ENCODE data around the gene NCAM2. TPM values are rescaled to one million over a fixed set of nuclear protein-coding genes. Genes with fewer than 3 reads are reported as not detected.
A peak's percentile ranks its signal among the peaks of the same experiment; 100 is the strongest.

The NCAM2 gene
- total RNA-seq (1 to 10 TPM; 1.1 to 4.3 (median 3.2) TPM), polyA plus RNA-seq (under 1 TPM; 0.19 to 0.60 TPM)
- long read RNA-seq, donor 1, full-length matches to known transcripts, result 2 of 2 reads
- long read RNA-seq, donor 1, partial matches to known transcripts, result 0 of 2 reads
- long read RNA-seq, donor 1, other reads (novel, unspliced or antisense), result 0 of 2 reads
- long read RNA-seq, donor 2, full-length matches to known transcripts, result 1 of 1 reads
- long read RNA-seq, donor 2, partial matches to known transcripts, result 0 of 1 reads
- long read RNA-seq, donor 2, other reads (novel, unspliced or antisense), result 0 of 1 reads
- long read RNA-seq, donor 3, full-length matches to known transcripts, result 1 of 2 reads
- long read RNA-seq, donor 3, partial matches to known transcripts, result 0 of 2 reads
- long read RNA-seq, donor 3, other reads (novel, unspliced or antisense), result 1 of 2 reads

DNA sequence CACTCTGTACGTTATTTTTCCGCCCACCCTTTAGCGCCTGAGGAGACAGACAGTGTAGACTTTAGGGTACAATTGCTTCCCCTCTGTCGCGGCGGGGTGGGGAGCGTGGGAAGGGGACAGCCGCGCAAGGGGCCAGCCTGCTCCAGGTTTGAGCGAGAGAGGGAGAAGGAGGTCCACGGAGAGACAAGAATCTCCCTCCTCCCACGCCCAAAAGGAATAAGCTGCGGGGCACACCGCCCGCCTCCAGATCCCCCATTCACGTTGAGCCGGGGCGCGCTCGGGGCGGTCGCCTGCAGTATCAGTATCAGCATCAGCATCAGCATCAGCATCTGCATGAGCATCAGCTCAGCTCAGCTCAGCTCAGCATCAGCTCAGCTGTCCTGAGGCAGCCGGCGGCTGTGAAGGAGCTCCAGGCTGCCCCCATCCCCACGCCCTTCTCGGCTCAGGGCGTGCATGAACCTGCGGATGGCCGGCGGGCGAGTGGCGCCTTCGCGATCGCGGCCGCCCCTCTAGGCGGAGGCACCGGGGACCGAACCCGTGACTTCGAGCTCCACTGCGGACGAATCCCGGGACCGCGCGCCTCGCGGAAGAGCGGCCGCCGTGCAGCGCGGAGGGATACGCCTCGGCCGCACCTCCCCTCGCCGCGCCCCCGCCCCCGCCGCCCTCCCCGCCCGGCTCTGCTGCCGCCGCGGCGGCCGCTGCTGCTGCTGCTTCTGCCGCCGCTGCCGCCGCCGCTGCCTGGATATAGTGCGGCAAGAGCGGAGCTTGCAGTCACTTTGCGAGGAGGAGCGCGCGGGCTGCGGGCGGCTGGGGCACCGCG lies at the start of gene NCAM2:
TSS of gene NCAM2 (plus strand) at position 774 of the 820 bp plus-strand sequence.
- no peaks in the 10 kb centered on the region for H3K36me3 ChIP-seq

DNA sequence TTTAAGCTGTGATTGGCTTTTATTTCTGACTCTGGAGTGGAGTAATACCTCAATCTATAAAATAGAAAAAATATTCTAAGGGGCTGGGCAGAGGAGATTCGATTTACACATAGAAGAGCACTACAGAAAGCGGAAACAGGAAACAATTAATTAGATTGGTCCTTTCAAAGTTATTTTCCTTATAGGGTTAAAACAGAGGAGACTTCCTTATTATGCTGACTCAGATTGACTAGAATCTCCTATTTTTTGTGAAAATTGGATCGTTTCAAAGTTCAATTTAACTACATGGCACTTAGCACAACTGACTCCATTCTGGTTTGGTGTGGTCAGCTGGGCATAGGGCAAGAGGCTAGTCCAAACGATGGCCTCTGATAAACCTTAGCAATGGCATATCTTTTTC lies 48.3 kb upstream of the NCAM2 start:
- no peaks in the 10 kb centered on the region for H3K9me3 ChIP-seq
- ATAC-seq, result no peak
- no peaks in the 10 kb centered on the region for H3K36me3 ChIP-seq
- H3K4me1 ChIP-seq, result no peaks in the 10 kb centered on the region
- no peak for DNase-seq
- intact Hi-C loops (cut with DNase I), result no loop called here
- H3K27me3 ChIP-seq, result no peaks in the 10 kb centered on the region
- WGBS, 4 donors, result 42 to 54% (median 51%) methylated on average over 4 of the region's 4 CpGs
- H3K4me3 ChIP-seq, result no peak overlapping the region
- no peak overlapping the region for H3K27ac ChIP-seq
- TF ChIP-seq, protein P1, sequence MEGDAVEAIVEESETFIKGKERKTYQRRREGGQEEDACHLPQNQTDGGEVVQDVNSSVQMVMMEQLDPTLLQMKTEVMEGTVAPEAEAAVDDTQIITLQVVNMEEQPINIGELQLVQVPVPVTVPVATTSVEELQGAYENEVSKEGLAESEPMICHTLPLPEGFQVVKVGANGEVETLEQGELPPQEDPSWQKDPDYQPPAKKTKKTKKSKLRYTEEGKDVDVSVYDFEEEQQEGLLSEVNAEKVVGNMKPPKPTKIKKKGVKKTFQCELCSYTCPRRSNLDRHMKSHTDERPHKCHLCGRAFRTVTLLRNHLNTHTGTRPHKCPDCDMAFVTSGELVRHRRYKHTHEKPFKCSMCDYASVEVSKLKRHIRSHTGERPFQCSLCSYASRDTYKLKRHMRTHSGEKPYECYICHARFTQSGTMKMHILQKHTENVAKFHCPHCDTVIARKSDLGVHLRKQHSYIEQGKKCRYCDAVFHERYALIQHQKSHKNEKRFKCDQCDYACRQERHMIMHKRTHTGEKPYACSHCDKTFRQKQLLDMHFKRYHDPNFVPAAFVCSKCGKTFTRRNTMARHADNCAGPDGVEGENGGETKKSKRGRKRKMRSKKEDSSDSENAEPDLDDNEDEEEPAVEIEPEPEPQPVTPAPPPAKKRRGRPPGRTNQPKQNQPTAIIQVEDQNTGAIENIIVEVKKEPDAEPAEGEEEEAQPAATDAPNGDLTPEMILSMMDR (IDR thresholded peaks at IDR 0.05), result no peak
- TF ChIP-seq POLR2A (IDR thresholded peaks at IDR 0.05), result no peak

More for the DNA sequence above, at the start of gene NCAM2:
- ATAC-seq, result peak; percentile 20 to 88 (median 71)
- TF ChIP-seq, protein P1 (IDR thresholded peaks at IDR 0.05), result no peak
- TF ChIP-seq POLR2A (IDR thresholded peaks at IDR 0.05), result peak in 1 of 2 donors; percentile 42
- H3K4me1 ChIP-seq, result peaks cover 0 to 24% (median 6%) of the 10 kb centered on the region in 12 donors
- H3K9me3 ChIP-seq, result no peaks in the 10 kb centered on the region
- peaks cover 0 to 24% (median 9%) of the 10 kb centered on the region in 9 donors for H3K27me3 ChIP-seq
- 1% methylated on average over 27 to 86 of the region's 86 CpGs for WGBS, 4 donors
- intact Hi-C loops (cut with DNase I), result loop anchor here in 1 of 10 donors (2.0 kb wide), 1 partner anchor 1795 kb away; no protein-coding TSS in a partner anchor
- peak within 1 kb of the TSS; percentile 35 to 76 (median 59) for H3K4me3 ChIP-seq
- H3K27ac ChIP-seq, result peak within 1 kb of the TSS in 5 of 12 donors; percentile 28 to 56 (median 34)
- peak; percentile 72 to 87 (median 78) for DNase-seq

DNA sequence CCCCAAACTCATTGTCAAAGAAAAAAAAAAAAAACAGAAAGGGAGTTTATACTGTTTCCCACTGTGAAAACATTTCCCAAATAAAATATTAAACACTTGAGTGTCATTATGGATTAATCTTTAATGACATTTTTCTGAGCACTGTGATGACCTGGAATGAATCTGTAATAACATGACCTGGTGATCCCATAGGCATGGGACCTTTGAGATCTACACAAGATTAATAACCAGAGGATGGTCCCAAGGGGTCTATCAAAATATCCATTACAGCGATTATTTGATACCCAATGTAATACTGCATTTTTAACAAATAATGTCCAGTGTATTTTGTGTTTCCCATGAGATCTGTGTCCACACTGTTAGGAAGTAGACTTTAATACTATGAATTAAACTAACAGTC lies 32.4 kb upstream of the NCAM2 start:
- H3K4me3 ChIP-seq, result no peak overlapping the region
- WGBS, 4 donors, result 64 to 74% (median 67%) methylated on average over 1 of the region's 1 CpG
- H3K4me1 ChIP-seq, result no peaks in the 10 kb centered on the region
- no peaks in the 10 kb centered on the region for H3K36me3 ChIP-seq
- H3K9me3 ChIP-seq, result peaks cover 0 to under 1% (median 0%) of the 10 kb centered on the region in 12 donors
- TF ChIP-seq POLR2A (IDR thresholded peaks at IDR 0.05), result no peak
- TF ChIP-seq, protein P1 (IDR thresholded peaks at IDR 0.05), result no peak
- ATAC-seq, result no peak
- no peak overlapping the region for H3K27ac ChIP-seq
- H3K27me3 ChIP-seq, result no peaks in the 10 kb centered on the region
- no peak for DNase-seq
- intact Hi-C loops (cut with DNase I), result no loop called here

DNA sequence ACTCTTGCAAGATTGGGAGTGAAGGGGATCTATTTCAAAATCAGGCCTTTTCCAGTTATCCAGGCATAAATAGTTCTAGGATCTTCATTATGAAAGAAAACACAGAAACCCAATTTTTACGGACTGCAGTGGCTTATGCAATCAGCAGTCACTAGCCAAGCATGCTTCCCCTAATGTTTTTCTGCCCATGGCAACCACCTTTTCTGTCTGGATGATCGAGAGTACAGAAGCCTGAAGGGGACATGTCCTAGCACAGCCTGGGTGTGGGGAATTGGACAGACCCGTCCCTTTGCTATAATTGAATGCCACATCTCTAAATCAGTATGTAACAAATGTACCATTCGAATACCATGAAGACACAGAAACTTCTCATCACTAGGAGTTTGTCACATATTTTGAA lies 29.8 kb upstream of the NCAM2 start:
- DNase-seq (no peak), ATAC-seq (no peak)
- intact Hi-C loops (cut with DNase I), result no loop called here
- Histone ChIP-seq H3K27me3 (no peaks in the 10 kb centered on the region), H3K36me3 (no peaks in the 10 kb centered on the region), H3K9me3 (no peaks in the 10 kb centered on the region), H3K4me3 (no peak overlapping the region), H3K27ac (no peak overlapping the region), H3K4me1 (no peaks in the 10 kb centered on the region)
- TF ChIP-seq POLR2A (IDR thresholded peaks at IDR 0.05), result no peak
- TF ChIP-seq, protein P1 (IDR thresholded peaks at IDR 0.05), result no peak
- 66 to 79% (median 72%) methylated on average over 4 of the region's 4 CpGs for WGBS, 4 donors

Data from heart left ventricle (tissue), 16 donors.